ENCODE measurements around the gene CRYL1. TPM values are rescaled to one million over a fixed set of nuclear protein-coding genes. Genes with fewer than 3 reads are reported as not detected.

CRYL1 gene
- total and polyA plus RNA-seq, 2 of the 13 experiments (the other 11 are each of a cell fraction or from before 2014, with no cell fraction given): 57.2 to 115 TPM

DNA sequence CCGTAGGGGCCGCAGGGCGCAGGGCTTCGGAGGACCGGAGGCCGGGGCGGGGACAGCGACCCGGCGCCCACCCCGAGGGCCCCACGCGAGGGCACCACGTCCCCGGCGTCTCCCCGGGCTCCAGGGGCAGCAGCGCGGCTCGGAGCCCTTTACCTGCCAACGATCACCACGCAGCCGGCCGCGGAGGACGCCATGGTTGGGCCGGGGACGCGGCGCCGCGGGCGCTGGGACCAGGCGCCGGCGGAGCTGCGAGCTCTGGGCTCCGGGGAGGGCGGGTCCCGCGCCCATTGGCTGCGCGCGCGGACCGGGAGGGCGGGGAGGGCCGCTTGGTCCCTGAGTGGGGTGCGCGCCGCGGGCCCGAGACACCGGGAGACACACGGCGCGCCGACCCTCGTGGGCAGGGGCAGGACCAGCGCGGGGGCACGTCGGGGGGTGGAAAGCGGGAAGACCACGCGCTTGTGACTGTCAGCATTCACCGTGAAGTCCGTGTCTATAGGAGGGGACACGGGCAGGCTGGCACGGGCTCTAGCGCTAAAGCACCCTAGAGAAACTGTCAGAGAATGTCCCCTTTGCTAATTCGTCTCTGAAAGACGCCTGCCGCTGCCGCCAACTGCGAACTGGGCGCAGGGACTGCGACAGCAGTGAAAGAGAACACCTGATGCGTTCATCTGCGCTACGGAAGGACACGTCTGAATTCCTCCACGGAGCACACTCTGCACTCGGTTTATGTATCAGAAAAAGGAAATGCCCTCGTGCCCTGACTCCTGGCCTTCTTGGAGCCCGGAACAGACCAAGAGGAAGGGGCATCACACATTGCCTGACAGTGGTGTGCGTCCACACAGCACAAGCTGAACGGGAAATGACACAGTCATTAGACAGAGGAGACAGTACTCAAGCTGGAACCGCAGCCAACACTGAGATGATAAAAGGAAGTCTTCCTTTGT, at the start of gene CRYL1 (continued):
- TF ChIP-seq AKAP8 (CRISPR knock-in tag; IDR thresholded peaks at IDR 0.05): no peak
- TF ChIP-seq ZNF562 (CRISPR knock-in tag; IDR thresholded peaks at IDR 0.05; ENCODE audit: borderline replicate concordance): no peak
- TF ChIP-seq ZNF317 (CRISPR knock-in tag; IDR thresholded peaks at IDR 0.05): no peak
- no peak for TF ChIP-seq ZKSCAN5 (CRISPR knock-in tag; IDR thresholded peaks at IDR 0.05)
- TF ChIP-seq ZNF550 (CRISPR knock-in tag; IDR thresholded peaks at IDR 0.05; ENCODE audit: borderline replicate concordance): peak; percentile 12; the same call in 1 of the 2 replicates
- peak; percentile 75; the same call in 1 of the 2 replicates for TF ChIP-seq MYC (CRISPR knock-in tag; IDR thresholded peaks at IDR 0.05; ENCODE audit: borderline replicate concordance)
- no peak for TF ChIP-seq JUN (CRISPR knock-in tag; IDR thresholded peaks at IDR 0.05)
- TF ChIP-seq DNMT1 (CRISPR knock-in tag; IDR thresholded peaks at IDR 0.05): no peak
- no peak for TF ChIP-seq ZFAT (CRISPR knock-in tag; conservative IDR thresholded peaks at IDR 0.05)
- peak; percentile 85 for TF ChIP-seq YEATS4 (CRISPR knock-in tag; IDR thresholded peaks at IDR 0.05; ENCODE audit: borderline replicate concordance)
- TF ChIP-seq, protein P1, sequence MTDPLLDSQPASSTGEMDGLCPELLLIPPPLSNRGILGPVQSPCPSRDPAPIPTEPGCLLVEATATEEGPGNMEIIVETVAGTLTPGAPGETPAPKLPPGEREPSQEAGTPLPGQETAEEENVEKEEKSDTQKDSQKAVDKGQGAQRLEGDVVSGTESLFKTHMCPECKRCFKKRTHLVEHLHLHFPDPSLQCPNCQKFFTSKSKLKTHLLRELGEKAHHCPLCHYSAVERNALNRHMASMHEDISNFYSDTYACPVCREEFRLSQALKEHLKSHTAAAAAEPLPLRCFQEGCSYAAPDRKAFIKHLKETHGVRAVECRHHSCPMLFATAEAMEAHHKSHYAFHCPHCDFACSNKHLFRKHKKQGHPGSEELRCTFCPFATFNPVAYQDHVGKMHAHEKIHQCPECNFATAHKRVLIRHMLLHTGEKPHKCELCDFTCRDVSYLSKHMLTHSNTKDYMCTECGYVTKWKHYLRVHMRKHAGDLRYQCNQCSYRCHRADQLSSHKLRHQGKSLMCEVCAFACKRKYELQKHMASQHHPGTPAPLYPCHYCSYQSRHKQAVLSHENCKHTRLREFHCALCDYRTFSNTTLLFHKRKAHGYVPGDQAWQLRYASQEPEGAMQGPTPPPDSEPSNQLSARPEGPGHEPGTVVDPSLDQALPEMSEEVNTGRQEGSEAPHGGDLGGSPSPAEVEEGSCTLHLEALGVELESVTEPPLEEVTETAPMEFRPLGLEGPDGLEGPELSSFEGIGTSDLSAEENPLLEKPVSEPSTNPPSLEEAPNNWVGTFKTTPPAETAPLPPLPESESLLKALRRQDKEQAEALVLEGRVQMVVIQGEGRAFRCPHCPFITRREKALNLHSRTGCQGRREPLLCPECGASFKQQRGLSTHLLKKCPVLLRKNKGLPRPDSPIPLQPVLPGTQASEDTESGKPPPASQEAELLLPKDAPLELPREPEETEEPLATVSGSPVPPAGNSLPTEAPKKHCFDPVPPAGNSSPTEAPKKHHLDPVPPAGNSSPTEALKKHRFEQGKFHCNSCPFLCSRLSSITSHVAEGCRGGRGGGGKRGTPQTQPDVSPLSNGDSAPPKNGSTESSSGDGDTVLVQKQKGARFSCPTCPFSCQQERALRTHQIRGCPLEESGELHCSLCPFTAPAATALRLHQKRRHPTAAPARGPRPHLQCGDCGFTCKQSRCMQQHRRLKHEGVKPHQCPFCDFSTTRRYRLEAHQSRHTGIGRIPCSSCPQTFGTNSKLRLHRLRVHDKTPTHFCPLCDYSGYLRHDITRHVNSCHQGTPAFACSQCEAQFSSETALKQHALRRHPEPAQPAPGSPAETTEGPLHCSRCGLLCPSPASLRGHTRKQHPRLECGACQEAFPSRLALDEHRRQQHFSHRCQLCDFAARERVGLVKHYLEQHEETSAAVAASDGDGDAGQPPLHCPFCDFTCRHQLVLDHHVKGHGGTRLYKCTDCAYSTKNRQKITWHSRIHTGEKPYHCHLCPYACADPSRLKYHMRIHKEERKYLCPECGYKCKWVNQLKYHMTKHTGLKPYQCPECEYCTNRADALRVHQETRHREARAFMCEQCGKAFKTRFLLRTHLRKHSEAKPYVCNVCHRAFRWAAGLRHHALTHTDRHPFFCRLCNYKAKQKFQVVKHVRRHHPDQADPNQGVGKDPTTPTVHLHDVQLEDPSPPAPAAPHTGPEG (CRISPR knock-in tag; IDR thresholded peaks at IDR 0.05): no peak
- no peak for TF ChIP-seq KLF15 (CRISPR knock-in tag; IDR thresholded peaks at IDR 0.05; ENCODE audit: borderline replicate concordance)
- TF ChIP-seq ZNF629 (CRISPR knock-in tag; conservative IDR thresholded peaks at IDR 0.05): 0 out of 2 replicates have a peak, but pooled peaks have one; percentile 31
- peak; percentile 77 for TF ChIP-seq ZNF430 (CRISPR knock-in tag; IDR thresholded peaks at IDR 0.05)
- TF ChIP-seq KLF12 (CRISPR knock-in tag; IDR thresholded peaks at IDR 0.05; ENCODE audit: borderline replicate concordance): no peak; the same call in 1 of the 2 replicates
- TF ChIP-seq ZNF772 (CRISPR knock-in tag; IDR thresholded peaks at IDR 0.05): peak; percentile 86; the same call in 1 of the 2 replicates
- TF ChIP-seq, protein P2, sequence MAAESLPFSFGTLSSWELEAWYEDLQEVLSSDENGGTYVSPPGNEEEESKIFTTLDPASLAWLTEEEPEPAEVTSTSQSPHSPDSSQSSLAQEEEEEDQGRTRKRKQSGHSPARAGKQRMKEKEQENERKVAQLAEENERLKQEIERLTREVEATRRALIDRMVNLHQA (CRISPR knock-in tag; IDR thresholded peaks at IDR 0.05): no peak
- TF ChIP-seq RAD51 (IDR thresholded peaks at IDR 0.05; ENCODE audit: borderline replicate concordance): no peak
- TF ChIP-seq, protein P3, sequence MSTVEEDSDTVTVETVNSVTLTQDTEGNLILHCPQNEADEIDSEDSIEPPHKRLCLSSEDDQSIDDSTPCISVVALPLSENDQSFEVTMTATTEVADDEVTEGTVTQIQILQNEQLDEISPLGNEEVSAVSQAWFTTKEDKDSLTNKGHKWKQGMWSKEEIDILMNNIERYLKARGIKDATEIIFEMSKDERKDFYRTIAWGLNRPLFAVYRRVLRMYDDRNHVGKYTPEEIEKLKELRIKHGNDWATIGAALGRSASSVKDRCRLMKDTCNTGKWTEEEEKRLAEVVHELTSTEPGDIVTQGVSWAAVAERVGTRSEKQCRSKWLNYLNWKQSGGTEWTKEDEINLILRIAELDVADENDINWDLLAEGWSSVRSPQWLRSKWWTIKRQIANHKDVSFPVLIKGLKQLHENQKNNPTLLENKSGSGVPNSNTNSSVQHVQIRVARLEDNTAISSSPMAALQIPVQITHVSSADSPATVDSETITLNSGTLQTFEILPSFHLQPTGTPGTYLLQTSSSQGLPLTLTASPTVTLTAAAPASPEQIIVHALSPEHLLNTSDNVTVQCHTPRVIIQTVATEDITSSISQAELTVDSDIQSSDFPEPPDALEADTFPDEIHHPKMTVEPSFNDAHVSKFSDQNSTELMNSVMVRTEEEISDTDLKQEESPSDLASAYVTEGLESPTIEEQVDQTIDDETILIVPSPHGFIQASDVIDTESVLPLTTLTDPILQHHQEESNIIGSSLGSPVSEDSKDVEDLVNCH (CRISPR knock-in tag; IDR thresholded peaks at IDR 0.05): no peak
- no peak for TF ChIP-seq PAWR (CRISPR knock-in tag; IDR thresholded peaks at IDR 0.05; ENCODE audit: borderline replicate concordance)
- TF ChIP-seq NR1H2 (CRISPR knock-in tag; IDR thresholded peaks at IDR 0.05; ENCODE audit: borderline replicate concordance, low read depth): no peak

All from HepG2 (cell line).